Trophoblast cell (in vitro differentiated cells and primary cell): ENCODE results near the gene ODF2.

Experiments
- DNase-seq, 2 donors: peaks; one replicate each; pipeline ENCODE4 v3.0.0-alpha.2; 2016
- H2AFZ ChIP-seq: 2 replicates; pipeline ENCODE4 v1.6.1; 2013; ENCODE audit warnings: low read length, moderate library complexity, mild to moderate bottlenecking; ENCODE audit not compliant: insufficient read depth, poor library complexity
- H2AK5ac ChIP-seq: 2 replicates; pipeline ENCODE4 v1.6.1; 2013; ENCODE audit warnings: mild to moderate bottlenecking, low read length
- H2BK120ac ChIP-seq: 2 replicates; pipeline ENCODE4 v1.6.1; 2013; ENCODE audit warnings: low read length, mild to moderate bottlenecking, moderate library complexity; ENCODE audit not compliant: insufficient read depth, poor library complexity
- H2BK12ac ChIP-seq: 2 replicates; pipeline ENCODE4 v1.6.1; 2013; ENCODE audit warnings: mild to moderate bottlenecking, low read length, moderate library complexity
- H2BK5ac ChIP-seq: 2 replicates; pipeline ENCODE4 v1.6.1; 2013; ENCODE audit warnings: low read length, low read depth, moderate library complexity, mild to moderate bottlenecking; ENCODE audit not compliant: poor library complexity
- H3K14ac ChIP-seq: 2 replicates; pipeline ENCODE4 v1.6.1; 2013; ENCODE audit warnings: mild to moderate bottlenecking, low read length
- H3K18ac ChIP-seq: 2 replicates; pipeline ENCODE4 v1.6.1; 2013; ENCODE audit warnings: mild to moderate bottlenecking, low read length
- H3K23ac ChIP-seq: 2 replicates; pipeline ENCODE4 v1.6.1; 2013; ENCODE audit warnings: low read length
- H3K27ac ChIP-seq: 2 replicates; pipeline ENCODE4 v1.5.1; 2013; ENCODE audit warnings: low read depth, mild to moderate bottlenecking, inconsistent platforms, low read length, moderate library complexity
- H3K27me3 ChIP-seq: 2 replicates; pipeline ENCODE4 v1.6.1; 2013; ENCODE audit warnings: inconsistent platforms, mild to moderate bottlenecking, low read length, moderate library complexity; ENCODE audit not compliant: insufficient read depth
- H3K36me3 ChIP-seq, 2 experiments: 1 replicate in 1 of 2; 2 replicates in 1 of 2; pipeline ENCODE4 v1.6.1; 2013; ENCODE audit warnings: low read length in 2 of 2, mild to moderate bottlenecking in 2 of 2, moderate library complexity in 1 of 2; ENCODE audit not compliant: insufficient read depth in 2 of 2, control insufficient read depth in 1 of 2
- H3K4ac ChIP-seq: 2 replicates; pipeline ENCODE4 v1.6.1; 2013; ENCODE audit warnings: low read depth, mild to moderate bottlenecking, low read length, moderate library complexity
- H3K4me1 ChIP-seq, 2 experiments: 1 replicate in 1 of 2; 2 replicates in 1 of 2; pipeline ENCODE4 v1.6.1; 2013; ENCODE audit warnings: low read length in 2 of 2, mild to moderate bottlenecking in 2 of 2, moderate library complexity in 1 of 2; ENCODE audit not compliant: insufficient read depth in 2 of 2, control insufficient read depth in 1 of 2
- H3K4me2 ChIP-seq: 2 replicates; pipeline ENCODE4 v1.6.1; 2013; ENCODE audit warnings: inconsistent platforms, mild to moderate bottlenecking, low read length, moderate library complexity
- H3K4me3 ChIP-seq: 2 replicates; pipeline ENCODE4 v1.5.1; 2013; ENCODE audit warnings: mild to moderate bottlenecking, low read depth, low read length, inconsistent platforms
- H3K79me1 ChIP-seq: one replicate; pipeline ENCODE4 v1.6.1; 2013; ENCODE audit warnings: low read length
- H3K79me2 ChIP-seq: 2 replicates; pipeline ENCODE4 v1.6.1; 2013; ENCODE audit warnings: low read length, mild to moderate bottlenecking; ENCODE audit not compliant: control insufficient read depth, insufficient read depth, poor library complexity
- H3K9ac ChIP-seq: 2 replicates; pipeline ENCODE4 v1.6.1; 2013; ENCODE audit warnings: mild to moderate bottlenecking, low read length
- H3K9me3 ChIP-seq: 2 replicates; pipeline ENCODE4 v1.6.1; 2013; ENCODE audit warnings: low read depth, mild to moderate bottlenecking, control low read depth, inconsistent platforms, low read length; ENCODE audit not compliant: insufficient read depth
- H4K12ac ChIP-seq: 2 replicates; pipeline ENCODE4 v1.6.1; 2013; ENCODE audit warnings: low read depth, mild to moderate bottlenecking, low read length, moderate library complexity
- H4K8ac ChIP-seq: 2 replicates; pipeline ENCODE4 v1.6.1; 2013; ENCODE audit warnings: low read depth, mild to moderate bottlenecking, low read length, moderate library complexity
- H4K91ac ChIP-seq: one replicate; pipeline ENCODE4 v1.6.1; 2013; ENCODE audit warnings: low read depth, mild to moderate bottlenecking, low read length, moderate library complexity
- WGBS: extraction: QIAGEN DNeasy Blood & Tissue Kit; methylation state at CpG from one replicate; pipeline ENCODE4 v1.1.7; 2013; ENCODE audit warnings: missing lambda C conversion rate; ENCODE audit not compliant: insufficient read length, insufficient coverage; ENCODE audit errors: extremely low coverage; 5-methylcytosine and 5-hydroxymethylcytosine counted together

ODF2 gene

DNA sequence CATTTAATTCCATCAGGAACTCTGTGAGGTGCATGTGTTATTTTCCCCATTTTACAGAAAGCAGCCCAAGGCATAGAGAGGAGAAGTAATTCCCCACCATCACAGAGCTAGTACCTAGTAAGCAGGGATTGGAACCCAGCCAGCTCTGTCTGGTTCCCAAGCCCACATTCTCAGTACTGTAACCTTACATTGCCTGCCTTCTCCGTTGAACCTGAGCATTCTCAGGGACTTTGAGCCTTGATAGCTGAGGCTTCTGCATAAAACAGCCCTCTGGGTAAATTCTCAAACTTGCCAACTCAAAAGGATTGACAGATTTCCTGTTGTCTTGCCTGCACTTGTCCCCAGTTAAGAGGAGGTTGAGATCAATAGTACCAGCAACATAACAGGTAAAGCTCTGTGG lies 39.5 kb downstream of the ODF2 start:
- no peaks in the 10 kb centered on the region for H3K4me1 ChIP-seq
- H2BK5ac ChIP-seq, result no peak overlapping the region
- H3K36me3 ChIP-seq, result peaks cover 62 to 67% of the 10 kb centered on the region in 2 experiments
- no peak overlapping the region for H2AK5ac ChIP-seq
- H3K18ac ChIP-seq, result no peak overlapping the region
- H2BK120ac ChIP-seq, result no peak overlapping the region
- H3K79me1 ChIP-seq, result no peaks in the 10 kb centered on the region
- WGBS, result no CpG with 5 or more reads among the region's 1 CpG
- no peak overlapping the region for H3K4me3 ChIP-seq
- no peak overlapping the region for H3K14ac ChIP-seq
- no peaks in the 10 kb centered on the region for H3K79me2 ChIP-seq
- H3K9me3 ChIP-seq, result no peaks in the 10 kb centered on the region
- H3K27ac ChIP-seq, result no peak overlapping the region
- no peak overlapping the region for H3K23ac ChIP-seq
- H2BK12ac ChIP-seq, result no peak overlapping the region
- no peak overlapping the region for H3K9ac ChIP-seq
- H4K12ac ChIP-seq, result no peak overlapping the region
- no peak for DNase-seq
- H4K8ac ChIP-seq, result no peak overlapping the region
- no peak overlapping the region for H3K4me2 ChIP-seq
- no peak overlapping the region for H4K91ac ChIP-seq
- no peak overlapping the region for H3K4ac ChIP-seq
- no peak overlapping the region for H2AFZ ChIP-seq
- no peaks in the 10 kb centered on the region for H3K27me3 ChIP-seq

DNA sequence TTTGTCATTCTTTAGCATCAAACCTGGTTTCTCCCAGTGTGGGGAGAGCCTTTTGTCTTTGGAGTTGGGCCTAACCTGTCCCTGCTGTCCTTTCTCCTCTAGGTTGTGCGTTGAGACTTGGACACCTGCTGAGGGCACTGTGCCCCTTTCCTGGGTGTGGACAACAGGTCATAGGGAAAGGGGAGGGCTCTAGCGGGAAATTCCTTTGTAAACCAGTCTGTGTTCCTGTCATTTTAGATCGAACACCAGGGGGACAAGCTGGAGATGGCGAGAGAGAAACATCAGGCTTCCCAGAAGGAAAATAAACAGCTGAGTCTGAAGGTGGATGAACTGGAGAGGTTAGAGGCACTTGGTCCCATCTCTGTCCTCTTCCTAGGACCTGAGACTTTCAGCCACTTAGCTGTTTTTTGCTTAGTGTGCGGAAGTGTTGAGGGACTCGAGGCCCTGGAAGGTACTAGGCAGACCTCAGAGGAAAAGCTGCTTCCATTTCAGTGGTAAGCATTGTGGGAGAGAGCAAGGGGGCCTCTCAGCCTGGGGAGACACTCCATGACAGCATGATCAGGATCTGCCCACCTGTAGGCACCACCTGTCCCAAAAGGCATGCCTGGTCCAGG lies 40.1 kb downstream of the ODF2 start:
- Histone ChIP-seq H4K12ac (no peak overlapping the region), H3K79me2 (no peaks in the 10 kb centered on the region), H3K27ac (no peak overlapping the region), H2AFZ (no peak overlapping the region), H4K8ac (no peak overlapping the region), H2AK5ac (no peak overlapping the region), H3K4me2 (no peak overlapping the region), H3K9ac (no peak overlapping the region), H3K4me1 (no peaks in the 10 kb centered on the region), H4K91ac (no peak overlapping the region), H3K23ac (no peak overlapping the region), H3K14ac (no peak overlapping the region), H3K18ac (no peak overlapping the region), H3K4ac (no peak overlapping the region), H2BK12ac (no peak overlapping the region), H3K4me3 (no peak overlapping the region), H3K36me3 (peaks cover 61 to 69% of the 10 kb centered on the region in 2 experiments), H2BK5ac (no peak overlapping the region), H3K27me3 (no peaks in the 10 kb centered on the region), H2BK120ac (no peak overlapping the region), H3K9me3 (no peaks in the 10 kb centered on the region), H3K79me1 (no peaks in the 10 kb centered on the region)
- no peak for DNase-seq
- WGBS, result no CpG with 5 or more reads among the region's 6 CpGs

- Histone ChIP-seq H2BK12ac (no peak overlapping the region), H2BK120ac (no peak overlapping the region), H3K9ac (peak overlapping the region; percentile 57), H3K4me2 (no peak overlapping the region), H3K36me3 (peaks cover 54 to 68% of the 10 kb centered on the region in 2 experiments), H3K4me3 (no peak overlapping the region), H4K8ac (no peak overlapping the region), H2AK5ac (no peak overlapping the region), H3K79me1 (no peaks in the 10 kb centered on the region), H3K23ac (no peak overlapping the region), H3K14ac (no peak overlapping the region), H3K4ac (no peak overlapping the region), H4K12ac (no peak overlapping the region), H3K27me3 (no peaks in the 10 kb centered on the region), H3K18ac (no peak overlapping the region), H3K79me2 (no peaks in the 10 kb centered on the region), H3K27ac (no peak overlapping the region), H2BK5ac (no peak overlapping the region), H3K4me1 (no peaks in the 10 kb centered on the region), H4K91ac (no peak overlapping the region), H3K9me3 (no peaks in the 10 kb centered on the region), H2AFZ (no peak overlapping the region)
- no CpG with 5 or more reads among the region's 11 CpGs for WGBS
- no peak for DNase-seq
Observed at GRCh38 chr9:128497824-128498610, 42.2 kb downstream of the ODF2 start.

- Histone ChIP-seq H4K91ac (no peak overlapping the region), H3K79me1 (no peaks in the 10 kb centered on the region), H3K14ac (no peak overlapping the region), H3K79me2 (no peaks in the 10 kb centered on the region), H3K4me2 (no peak overlapping the region), H3K27ac (no peak overlapping the region), H3K4ac (no peak overlapping the region), H4K12ac (no peak overlapping the region), H3K4me1 (no peaks in the 10 kb centered on the region), H3K18ac (no peak overlapping the region), H3K9me3 (no peaks in the 10 kb centered on the region), H2AK5ac (no peak overlapping the region), H3K27me3 (no peaks in the 10 kb centered on the region), H3K9ac (no peak overlapping the region), H2BK12ac (no peak overlapping the region), H3K23ac (no peak overlapping the region), H3K4me3 (no peak overlapping the region), H2BK120ac (no peak overlapping the region), H3K36me3 (peaks cover 53 to 65% of the 10 kb centered on the region in 2 experiments), H4K8ac (no peak overlapping the region), H2BK5ac (no peak overlapping the region), H2AFZ (no peak overlapping the region)
- no CpG with 5 or more reads among the region's 9 CpGs for WGBS
- DNase-seq, result no peak
Observed at GRCh38 chr9:128498911-128499310, 43.1 kb downstream of the ODF2 start.
